ENCODE results near the gene SMCP.

Gene SMCP

DNA sequence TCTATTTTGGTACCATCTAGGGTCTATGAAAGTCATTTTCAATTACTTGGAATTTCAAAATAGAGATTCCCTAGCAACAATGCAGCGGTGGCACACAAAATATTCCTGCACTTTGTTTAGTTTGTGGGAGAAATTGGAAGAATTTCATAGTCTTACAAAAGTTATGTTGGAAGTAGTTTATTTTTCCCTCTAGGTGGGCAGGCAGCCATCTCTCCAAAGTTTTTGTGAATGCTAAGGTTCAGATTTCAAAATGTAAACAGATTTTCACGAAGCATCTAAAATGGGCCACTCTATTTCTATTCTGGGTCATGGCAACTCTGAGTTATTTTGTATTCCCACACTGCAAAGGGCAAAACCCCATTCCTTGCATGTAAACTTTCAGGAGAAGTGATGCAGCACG lies 8.0 kb downstream of the SMCP start:
- DNase-seq: no peak

DNA sequence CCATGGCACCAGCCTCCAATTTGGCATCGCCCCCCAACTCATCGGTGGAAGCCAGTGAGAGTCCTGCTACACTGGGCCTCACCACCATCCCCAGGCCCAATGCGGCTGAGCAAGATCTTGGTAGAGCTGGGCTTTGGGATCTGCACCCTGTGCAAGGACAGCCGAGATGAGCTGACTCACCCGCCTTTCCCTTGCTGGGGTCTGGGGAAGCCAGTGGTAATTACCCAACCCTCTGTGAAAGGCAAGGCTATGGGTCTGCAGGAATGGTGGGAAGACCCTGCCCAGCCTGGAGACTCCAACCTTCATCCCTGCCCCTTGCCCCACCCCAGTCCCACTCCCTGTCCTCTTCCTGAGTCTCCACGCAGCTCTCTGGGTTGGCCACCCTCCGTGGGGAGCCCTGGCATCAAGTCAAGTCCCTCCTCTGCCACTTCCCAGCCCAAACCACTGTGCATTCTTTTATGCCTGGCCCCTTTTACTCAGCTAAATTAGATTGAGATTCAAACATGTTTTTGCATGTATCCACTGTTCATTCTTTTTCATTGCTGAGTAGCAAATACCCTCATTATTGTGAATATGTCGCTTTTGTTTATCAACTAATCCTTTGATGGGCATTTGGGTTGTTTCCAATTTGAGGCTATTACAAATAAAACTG lies 8.8 kb downstream of the SMCP start:
- no peak for DNase-seq

DNA sequence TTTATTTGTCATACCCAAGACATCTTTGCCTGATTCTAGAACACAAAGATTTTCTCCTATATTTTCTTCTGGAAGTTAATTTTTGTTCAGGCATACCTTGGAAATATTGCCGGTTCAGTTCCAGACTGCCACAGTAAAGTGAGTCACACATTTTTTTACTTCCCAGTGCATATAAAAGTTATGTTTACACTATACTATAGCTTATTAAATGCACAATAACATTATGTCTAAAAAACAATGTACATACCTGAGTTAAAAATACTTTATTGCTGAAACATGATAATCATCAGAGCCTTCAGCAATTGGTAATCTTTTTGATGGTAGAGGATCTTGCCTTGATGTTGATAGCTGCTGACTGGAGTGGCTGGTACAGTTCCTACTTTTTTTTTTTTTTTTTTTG lies 10.0 kb downstream of the SMCP start:
- no peak for DNase-seq

DNA sequence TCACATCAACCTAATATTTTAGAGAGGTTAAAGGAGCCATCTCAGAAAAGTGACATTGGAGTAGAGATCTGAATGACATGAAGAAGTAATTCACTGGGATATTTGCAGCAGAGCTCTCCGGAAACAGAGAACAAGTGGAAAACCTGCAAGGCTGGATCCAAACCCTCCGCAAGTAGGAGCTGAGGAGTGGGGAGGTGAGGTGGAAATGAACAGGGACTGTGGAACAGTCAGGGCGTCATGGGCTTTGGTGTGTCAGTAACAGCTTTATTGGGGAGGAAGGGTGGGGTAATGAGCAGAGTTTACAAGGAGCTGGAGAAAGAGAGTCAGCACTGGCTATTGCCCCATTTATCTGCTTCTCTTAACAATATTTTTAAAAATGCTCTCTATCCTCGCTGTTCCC lies 20.9 kb downstream of the SMCP start:
- DNase-seq: no peak

DNA sequence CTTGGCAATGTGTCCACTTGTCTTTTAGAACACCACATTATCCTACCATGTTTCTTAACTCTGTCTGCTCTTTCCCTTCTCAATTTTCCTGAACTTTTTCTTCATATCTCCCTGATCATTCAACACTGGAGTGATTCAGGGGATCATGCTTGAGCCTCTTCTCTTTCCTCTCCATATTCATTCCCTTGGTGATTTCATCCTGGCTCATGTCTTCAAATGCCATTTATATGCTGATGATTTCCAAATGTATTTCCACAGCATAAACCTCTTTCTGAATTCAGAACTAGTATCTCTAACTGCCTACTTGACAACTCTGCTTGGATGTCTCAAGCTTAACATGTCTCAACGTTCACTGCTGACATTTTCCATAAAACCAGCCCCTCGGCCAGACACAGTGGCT lies 21.8 kb downstream of the SMCP start:
- DNase-seq: no peak

DNA sequence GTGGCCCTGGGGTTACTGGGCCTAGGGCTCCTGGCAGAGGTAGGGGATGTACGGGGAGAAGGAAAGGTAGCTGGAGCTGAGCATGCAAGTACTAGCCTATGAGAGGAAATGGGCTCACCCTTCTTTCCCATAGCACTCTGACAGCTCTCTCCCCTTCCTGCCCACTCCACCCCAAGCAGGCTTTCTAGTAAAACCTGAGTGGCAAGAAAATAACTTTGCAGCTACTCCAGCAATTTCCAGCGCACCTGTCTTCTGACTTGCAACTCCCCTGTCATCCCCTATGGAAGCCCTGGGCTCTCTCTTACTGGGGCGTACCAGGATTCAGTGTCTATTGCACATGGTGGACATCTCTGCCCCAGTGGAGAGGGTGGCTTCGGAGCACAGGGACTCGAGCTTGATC lies 23.5 kb downstream of the SMCP start:
- no peak for DNase-seq

DNA sequence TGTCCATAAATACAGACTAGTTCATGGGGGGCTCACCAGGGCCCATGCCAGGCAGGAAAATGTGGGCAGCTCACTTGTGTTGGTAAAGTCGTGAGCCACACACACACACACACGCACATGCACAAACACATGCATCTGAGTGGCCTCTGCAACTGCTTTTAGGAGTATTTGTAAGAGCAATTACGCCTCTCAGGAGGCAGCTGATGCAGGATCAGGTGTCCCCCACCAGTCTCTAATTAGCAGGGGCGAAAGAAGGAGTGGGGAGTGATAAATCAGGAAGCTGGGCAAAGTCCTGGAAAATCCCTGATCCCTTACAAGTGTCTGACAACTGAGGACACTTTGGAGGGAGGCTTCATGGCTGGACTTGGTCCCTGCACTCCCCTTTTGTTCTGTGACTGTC lies 24.5 kb downstream of the SMCP start:
- DNase-seq: no peak

DNA sequence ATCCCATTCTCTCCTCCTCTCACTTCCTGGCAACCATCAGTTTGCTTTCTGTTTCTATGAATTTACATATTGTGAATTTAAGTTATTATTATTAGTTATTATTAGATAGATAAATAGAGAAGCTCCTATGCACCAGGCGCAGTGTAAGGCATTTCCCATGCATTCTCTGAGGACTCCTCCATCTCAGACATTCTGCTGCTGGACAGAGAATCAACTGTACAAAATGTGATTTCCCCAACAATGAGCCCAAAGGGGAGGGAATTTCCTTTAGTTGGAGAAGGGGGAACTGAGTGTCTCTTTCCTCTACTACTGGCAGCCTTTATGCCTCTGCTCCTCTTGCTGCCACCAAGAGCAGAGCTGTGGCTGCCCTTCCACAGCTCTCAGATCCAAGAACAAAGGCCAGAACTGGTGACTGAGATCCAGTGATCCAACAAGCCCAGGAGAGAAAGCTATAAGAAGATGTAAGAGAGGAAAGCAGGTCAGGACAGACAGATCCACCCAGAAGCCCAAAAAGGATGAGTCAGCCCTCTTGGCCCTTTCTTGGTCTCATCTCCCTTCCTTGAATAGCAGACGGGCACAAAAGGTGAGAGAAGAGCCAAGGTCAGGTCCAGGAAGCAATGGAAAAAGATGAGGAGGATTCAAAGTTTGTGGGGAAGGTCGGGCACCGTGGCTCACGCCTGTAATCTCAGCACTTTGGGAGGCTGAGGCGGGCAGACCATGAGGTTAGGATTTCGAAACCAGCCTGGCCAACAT lies 26.7 kb downstream of the SMCP start:
- no peak for DNase-seq

DNA sequence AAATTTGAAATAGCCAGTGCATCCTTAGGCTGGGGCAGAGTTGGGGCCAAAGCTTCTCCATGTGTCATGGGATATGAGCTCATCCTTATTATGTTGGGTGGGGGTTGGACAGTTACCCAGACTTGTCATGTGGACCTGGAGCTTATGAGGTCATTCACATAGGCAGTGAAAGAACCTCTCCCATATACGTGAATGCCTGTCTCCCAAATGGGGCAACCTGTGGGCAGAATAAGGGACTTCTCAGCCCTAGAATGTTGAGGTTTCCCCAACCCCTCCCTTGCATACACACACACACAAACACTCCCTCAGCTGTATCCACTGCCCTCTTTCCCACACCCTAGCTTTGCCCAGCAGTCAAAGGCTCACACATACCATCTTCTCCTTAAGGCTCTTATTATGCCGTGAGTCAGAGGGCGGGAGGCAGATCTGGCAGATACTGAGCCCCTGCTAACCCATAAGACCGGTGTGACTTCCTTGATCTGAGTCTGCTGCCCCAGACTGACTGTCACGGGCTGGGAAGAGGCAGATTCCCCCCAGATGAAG lies 28.0 kb downstream of the SMCP start:
- DNase-seq: no peak

DNA sequence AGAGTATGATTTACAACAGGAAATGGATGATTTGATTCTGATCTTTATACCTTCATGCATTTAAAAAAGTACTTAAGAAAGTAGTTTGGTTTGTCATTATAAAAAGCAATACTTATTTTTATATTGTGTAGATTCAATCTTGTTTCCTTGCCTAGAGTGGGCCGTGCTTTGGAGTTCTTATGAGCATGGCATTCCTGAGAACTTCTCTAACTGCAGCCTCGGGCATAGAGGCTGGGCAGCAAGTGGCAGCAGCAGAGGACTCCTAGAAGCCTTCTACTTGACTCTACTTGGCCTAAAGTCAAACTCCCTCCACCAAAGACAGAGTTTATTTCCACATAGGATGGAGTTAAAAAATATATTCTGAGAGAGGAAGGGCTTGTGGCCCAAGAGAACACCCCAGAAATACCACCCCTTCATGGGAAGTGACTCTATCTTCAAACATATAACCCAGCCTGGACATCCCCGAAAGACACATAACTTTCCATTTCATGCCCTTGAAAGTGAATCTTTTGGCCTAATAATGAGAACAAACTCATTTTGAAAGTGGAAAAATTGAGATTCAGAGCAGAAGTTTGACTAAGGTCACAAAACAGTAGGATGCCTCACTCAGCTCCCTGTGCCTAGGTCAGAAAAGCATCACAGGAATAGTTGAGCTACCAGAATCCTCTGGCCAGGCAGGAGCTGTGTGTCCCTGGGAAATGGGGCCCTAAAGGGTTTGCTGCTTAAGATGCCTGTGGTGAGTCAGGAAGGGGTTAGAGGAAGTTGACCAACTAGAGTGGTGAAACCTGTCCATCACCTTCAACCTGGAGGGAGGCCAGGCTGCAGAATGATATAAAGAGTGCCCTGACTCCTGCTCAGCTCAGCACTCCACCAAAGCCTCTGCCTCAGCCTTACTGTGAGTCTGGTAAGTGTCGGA lies 29.8 kb downstream of the SMCP start, which contains the start of gene IVL:
TSS of gene IVL (plus strand) at position 861 of the 916 bp plus-strand sequence. CDS start 1,252 bp downstream, outside the sequence.
- no peak for DNase-seq

DNA sequence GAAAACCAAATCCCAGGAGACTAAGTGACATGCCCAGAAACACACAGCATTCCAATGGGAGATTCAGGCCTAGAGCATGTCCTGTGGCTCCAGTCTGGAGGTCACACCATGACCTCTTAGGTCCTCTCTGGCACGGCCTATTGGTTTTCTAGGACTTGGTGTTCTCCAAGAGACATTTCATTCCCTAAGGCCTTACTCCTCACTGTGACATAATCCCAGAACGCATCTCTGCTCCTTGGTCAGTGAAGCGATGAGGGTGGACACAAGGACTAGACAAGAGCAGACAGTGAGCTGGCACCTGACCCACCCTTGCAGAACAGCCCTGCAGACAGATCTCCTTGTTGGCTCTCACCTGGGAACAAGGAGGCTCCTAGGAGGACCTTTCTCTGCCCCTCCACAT lies 31.1 kb downstream of the SMCP start:
- no peak for DNase-seq

DNA sequence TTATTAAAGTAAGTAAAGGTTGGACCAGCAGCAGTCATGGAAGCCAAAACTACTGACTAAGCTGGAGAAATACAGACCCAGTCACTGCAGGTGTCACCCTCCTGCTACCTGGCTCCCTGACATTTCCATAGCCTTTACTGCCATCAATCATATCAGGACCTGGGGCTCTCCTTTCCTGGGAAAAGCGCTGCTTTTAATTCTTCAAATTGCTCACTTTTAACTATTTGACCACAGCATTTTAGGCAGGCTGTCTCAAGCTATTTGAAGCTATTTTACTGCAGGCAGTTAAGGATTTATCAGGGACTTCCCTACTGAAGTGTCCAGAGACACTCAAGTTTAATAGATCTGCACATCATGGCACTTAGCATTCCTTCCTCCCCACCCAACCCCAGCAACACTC lies 34.3 kb downstream of the SMCP start:
- no peak for DNase-seq

DNA sequence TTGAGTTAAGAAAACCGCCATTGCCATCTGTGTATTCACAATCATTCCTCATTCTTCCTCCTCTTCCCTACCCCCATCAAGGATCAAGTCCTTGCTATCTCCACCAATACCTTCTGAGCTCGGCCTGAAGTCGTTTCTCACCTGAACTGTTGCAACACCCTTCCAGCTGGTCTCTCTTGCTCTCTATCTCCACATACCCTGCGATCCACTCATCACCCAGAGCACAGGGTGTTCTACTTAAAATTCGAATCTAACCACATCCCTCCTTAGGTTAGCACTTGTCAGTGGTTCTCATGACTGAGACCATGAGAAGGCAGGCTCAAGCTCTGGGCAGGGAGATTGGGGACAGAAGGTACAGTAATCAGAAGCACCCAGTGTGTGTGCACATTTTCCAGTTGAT lies 34.8 kb downstream of the SMCP start:
- DNase-seq: no peak

DNA sequence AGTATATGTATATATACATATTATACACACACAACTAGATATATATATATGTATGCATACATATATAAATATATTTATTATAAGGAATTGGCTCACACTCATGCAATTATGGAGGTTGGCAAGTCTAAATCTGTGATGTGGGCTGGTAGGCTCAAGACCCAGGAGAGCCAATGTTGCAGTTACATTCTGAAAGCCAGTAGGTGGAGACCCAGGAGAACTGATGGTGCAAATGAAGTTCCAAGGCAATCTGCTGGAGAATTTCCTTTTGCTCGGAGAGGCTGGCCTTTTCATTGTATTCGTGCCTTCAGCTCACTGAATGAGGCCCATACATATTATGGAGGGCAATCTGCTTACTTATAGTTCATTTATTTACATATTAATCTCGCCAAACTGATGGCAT lies 39.7 kb downstream of the SMCP start:
- peak in 2 of 56 donors; percentile 3 to 22 for DNase-seq

DNA sequence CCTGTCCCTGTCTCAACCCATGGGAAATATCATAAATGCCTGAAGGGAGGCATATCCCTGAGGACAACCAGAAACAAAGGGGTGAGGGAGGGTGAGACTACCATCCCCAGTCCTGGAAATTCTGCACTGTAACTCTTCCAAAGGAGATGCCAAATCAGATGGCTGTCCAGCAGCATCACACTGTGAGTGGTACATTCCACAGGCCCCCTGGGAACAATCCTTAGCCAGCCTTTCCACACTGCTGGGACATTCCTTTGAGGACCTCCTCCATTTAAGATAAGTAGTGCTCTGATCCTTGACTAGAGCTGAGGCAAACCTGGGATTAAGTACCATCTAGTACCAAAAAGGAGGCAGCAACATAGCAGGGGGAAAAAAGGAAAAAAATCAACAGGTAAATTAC lies 40.9 kb downstream of the SMCP start:
- DNase-seq: no peak

DNA sequence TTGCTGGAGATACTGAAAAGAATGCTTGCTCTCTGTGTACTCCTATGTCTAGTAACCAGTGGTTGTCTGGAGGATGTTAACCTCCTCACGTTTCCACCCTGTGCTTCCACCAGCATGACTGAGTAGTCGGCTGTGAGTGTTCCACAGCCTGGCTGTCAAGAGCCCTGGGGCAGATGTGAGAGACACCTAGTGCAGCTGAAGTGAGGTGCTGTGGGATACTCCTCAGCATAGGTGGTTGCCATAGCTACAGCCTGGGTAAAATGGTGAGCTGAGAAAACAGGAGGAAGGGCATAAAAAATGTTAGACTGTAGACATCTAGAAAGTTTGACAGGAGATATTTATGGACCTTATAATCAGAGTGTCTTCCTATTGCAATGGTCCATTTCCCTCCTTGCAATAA lies 46.1 kb downstream of the SMCP start:
- DNase-seq: no peak

DNA sequence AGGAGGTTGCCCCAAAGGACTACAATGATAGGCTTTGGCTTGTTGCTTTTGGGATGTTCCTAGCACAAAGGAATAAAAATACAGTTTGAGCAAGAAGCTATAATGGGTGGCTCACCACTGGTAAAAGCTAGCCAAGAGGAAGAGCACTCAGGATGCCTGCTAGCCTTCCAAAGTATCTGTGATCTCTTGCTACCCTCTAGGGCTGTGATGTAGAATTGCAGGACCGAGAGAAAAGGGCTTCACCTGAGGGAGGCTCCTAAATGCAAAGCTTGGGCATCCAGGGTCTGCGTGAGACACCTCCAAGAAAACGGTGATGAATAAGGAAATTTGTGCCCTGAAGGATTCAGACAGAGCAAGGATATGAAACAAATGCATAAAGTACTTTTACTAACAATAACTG lies 48.0 kb downstream of the SMCP start:
- no peak for DNase-seq

DNA sequence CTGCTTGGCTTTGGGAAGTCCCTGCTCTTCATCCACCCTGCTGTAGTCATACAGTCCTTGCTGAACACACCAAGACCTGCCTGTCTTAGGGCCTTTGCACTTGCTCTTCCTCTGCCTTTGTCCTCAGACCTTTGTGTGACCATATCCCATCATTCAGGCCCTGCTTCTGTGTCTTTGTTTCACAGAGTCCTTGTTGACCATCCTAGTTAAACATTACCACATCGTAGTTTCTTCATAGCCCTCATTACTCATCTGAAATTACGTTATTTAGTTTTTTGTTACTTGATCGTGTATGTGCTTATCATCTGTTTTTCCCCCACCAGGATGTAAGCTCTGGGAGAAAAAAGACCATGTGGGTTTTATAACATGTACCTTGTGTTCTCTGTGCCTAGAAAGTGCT lies 50.5 kb downstream of the SMCP start:
- DNase-seq: no peak

DNA sequence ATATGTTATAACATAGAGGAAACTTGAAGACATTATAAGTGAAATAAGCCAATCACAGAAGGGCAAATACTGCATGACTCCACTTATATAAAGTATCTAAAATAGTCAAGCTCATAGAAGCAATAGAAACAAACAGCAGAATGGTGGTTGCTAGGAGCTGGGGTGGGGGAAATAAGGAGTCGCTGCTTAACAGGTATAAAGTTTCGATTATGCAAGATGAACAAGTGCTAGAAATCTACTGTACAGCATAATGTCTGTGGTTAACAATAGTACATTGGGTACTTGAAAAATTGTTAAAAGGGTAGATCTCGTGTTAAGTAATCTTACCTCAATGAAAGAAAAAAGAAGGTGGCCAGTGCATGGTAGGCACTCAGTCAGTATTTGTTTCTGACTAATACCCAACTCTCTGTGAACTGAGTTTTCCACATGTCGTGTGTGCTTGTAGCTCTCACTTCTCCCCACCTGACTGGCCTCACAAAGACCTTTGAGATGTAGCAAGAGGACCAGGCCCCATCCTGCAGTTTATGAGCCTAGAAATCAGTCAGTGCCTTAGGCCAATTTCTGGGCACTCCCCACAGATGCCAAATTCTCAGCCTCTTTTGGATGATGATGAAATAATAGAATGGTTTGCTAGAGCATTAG lies 54.2 kb downstream of the SMCP start:
- DNase-seq: no peak

DNA sequence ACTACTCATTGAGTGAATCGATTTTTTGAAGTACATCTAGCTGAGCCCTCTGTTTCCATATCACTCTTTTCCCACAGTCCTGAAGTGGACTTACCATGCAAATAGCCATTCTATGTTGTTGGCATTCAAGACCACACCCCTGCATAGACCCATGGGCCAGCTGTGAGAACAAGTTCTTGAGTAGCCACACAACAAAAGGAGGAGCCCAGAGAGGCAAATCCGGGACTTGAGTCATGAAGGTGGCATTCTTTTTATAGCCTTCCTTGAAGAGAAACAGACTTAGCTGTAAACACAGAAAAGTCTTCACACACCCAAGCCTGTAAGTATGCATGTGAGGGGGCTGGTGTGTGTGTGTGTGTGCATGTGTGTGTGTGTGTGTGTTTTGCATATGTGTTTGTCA lies 55.1 kb downstream of the SMCP start:
- DNase-seq: no peak
